Testis (tissue), 2 donors: ENCODE measurements around the gene SCP2.

Source experiments
- CTCF ChIP-seq, 3 experiments: fragments of 450-650 bp in 2 of 3; fragments of 200-600 bp in 1 of 3; sonication (generic) in 1 of 3; IDR thresholded peaks; one replicate each; pipeline ENCODE4 v1.5.1; 2016 to 2019; ENCODE audit warnings: antibody characterized with exemption in 3 of 3, mild to moderate bottlenecking in 2 of 3, moderate library complexity in 1 of 3
- POLR2A ChIP-seq: fragments of 450-650 bp; IDR thresholded peaks from one replicate; pipeline ENCODE4 v1.6.1; 2017; ENCODE audit warnings: antibody characterized with exemption, mild to moderate bottlenecking, moderate library complexity

DNA sequence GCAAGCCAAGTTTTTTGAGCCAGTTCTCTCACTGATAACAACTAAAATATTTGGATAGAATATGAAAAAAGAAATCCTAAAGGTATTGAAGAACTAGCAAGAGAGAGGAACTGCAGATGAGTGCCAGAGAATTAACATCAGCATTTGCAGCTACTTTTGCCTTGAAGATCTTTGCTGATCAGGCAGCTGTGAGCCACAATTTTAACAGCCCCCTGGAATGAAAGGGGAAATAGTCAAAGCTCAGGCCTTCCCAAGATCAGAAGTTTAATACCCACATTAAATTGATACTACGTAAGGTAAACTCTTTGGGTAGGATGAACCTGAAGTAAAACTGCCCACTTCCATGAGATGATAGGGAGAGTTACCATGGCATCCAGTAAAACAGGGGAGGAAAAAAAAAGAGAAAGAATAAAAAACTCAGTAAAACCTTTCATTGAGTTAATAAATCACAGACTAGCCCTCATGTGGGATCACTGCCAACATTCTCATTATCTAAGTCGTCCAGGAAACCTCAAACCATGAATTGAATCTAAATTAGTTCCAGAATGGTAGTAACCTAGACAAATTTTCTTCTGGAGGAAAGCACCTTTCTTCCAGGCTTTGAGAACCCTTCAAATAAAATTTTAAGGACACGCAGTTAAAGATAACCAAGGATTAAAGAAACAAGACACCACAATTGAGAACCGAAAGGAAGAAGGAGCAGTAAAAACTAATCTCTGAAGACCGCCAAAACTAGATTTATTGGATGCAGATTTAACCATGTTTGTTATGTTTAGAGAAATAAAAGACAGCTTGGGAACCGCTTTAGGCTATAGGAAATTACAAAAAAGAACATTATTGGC, 28.3 kb downstream of the SCP2 start:
- TF ChIP-seq POLR2A (no peak), CTCF (IDR thresholded peaks at IDR 0.05) (no peak)
